ENCODE results near the gene DPF3. TPM values are rescaled to one million over a fixed set of nuclear protein-coding genes. Genes with fewer than 3 reads are reported as not detected.

The DPF3 gene
- total and polyA plus RNA-seq, 4 donors = 0.17 to 3.9 (median 0.52) TPM

- H3K36me3 ChIP-seq (ENCODE audit: control insufficient read depth in 4 of 4, insufficient read depth in 4 of 4, low read length in 4 of 4) = no peaks in the 10 kb centered on the region
- no peak for TF ChIP-seq CTCF (IDR thresholded peaks at IDR 0.05; ENCODE audit: control extremely low read depth, extremely low read depth)
- DNase-seq (no peak), ATAC-seq (ENCODE audit: insufficient read depth, low FRiP score) (no peak)
- peaks cover 0 to 20% (median 3%) of the 10 kb centered on the region in 5 donors for H3K4me1 ChIP-seq (ENCODE audit: control insufficient read depth in 5 of 5, insufficient read depth in 5 of 5, low read length in 5 of 5)
- no peak overlapping the region for H3K4me3 ChIP-seq
- WGBS, 2 donors = 92 to 96% methylated on average over 10 of the region's 10 CpGs
- H3K27me3 ChIP-seq (ENCODE audit: control insufficient read depth in 3 of 3, insufficient read depth in 3 of 3, low read length in 2 of 3) = no peaks in the 10 kb centered on the region
- H3K27ac ChIP-seq (ENCODE audit: low read depth in 1 of 2, low read length in 1 of 2) = no peak overlapping the region
- no peak overlapping the region for H3K9ac ChIP-seq (ENCODE audit: insufficient read depth in 1 of 2, low read length in 2 of 2)
- H3K9me3 ChIP-seq (ENCODE audit: control insufficient read depth in 4 of 4, insufficient read depth in 3 of 4, low read length in 3 of 4) = no peaks in the 10 kb centered on the region
Measured at GRCh38 chr14:72740966-72741825, 152.7 kb downstream of the DPF3 start.

GRCh38 chr14:72740504-72740961 is 153.4 kb downstream of the DPF3 start:
- peaks cover 0 to 20% (median under 1%) of the 10 kb centered on the region in 5 donors for H3K4me1 ChIP-seq (ENCODE audit: control insufficient read depth in 5 of 5, insufficient read depth in 5 of 5, low read length in 5 of 5)
- no peak for ATAC-seq (ENCODE audit: insufficient read depth, low FRiP score)
- H3K4me3 ChIP-seq = no peak overlapping the region
- WGBS, 2 donors = 93% methylated on average over 4 of the region's 4 CpGs
- no peak overlapping the region for H3K27ac ChIP-seq (ENCODE audit: low read depth in 1 of 2, low read length in 1 of 2)
- H3K27me3 ChIP-seq (ENCODE audit: control insufficient read depth in 3 of 3, insufficient read depth in 3 of 3, low read length in 2 of 3) = no peaks in the 10 kb centered on the region
- no peak for TF ChIP-seq CTCF (IDR thresholded peaks at IDR 0.05; ENCODE audit: control extremely low read depth, extremely low read depth)
- no peak for DNase-seq
- no peaks in the 10 kb centered on the region for H3K36me3 ChIP-seq (ENCODE audit: control insufficient read depth in 4 of 4, insufficient read depth in 4 of 4, low read length in 4 of 4)
- no peaks in the 10 kb centered on the region for H3K9me3 ChIP-seq (ENCODE audit: control insufficient read depth in 4 of 4, insufficient read depth in 3 of 4, low read length in 3 of 4)
- no peak overlapping the region for H3K9ac ChIP-seq (ENCODE audit: insufficient read depth in 1 of 2, low read length in 2 of 2)

- H3K27ac ChIP-seq (ENCODE audit: low read depth in 1 of 2, low read length in 1 of 2) = no peak overlapping the region
- H3K27me3 ChIP-seq (ENCODE audit: control insufficient read depth in 3 of 3, insufficient read depth in 3 of 3, low read length in 2 of 3) = peaks cover 0 to 2% (median 0%) of the 10 kb centered on the region in 3 donors
- H3K4me3 ChIP-seq = no peak overlapping the region
- no peaks in the 10 kb centered on the region for H3K9me3 ChIP-seq (ENCODE audit: control insufficient read depth in 4 of 4, insufficient read depth in 3 of 4, low read length in 3 of 4)
- ATAC-seq (ENCODE audit: insufficient read depth, low FRiP score) (no peak), DNase-seq (no peak)
- 88 to 91% methylated on average over 14 of the region's 14 CpGs for WGBS, 2 donors
- no peaks in the 10 kb centered on the region for H3K36me3 ChIP-seq (ENCODE audit: control insufficient read depth in 4 of 4, insufficient read depth in 4 of 4, low read length in 4 of 4)
- H3K9ac ChIP-seq (ENCODE audit: insufficient read depth in 1 of 2, low read length in 2 of 2) = no peak overlapping the region
- H3K4me1 ChIP-seq (ENCODE audit: control insufficient read depth in 5 of 5, insufficient read depth in 5 of 5, low read length in 5 of 5) = peaks cover 0 to 20% (median 0%) of the 10 kb centered on the region in 5 donors
- TF ChIP-seq CTCF (IDR thresholded peaks at IDR 0.05; ENCODE audit: control extremely low read depth, extremely low read depth) = no peak
Measured at GRCh38 chr14:72739446-72740405, 154.2 kb downstream of the DPF3 start.

Measured in lung (tissue), 12 donors.